Amygdala (tissue), 56 donors: ENCODE results near the gene SLC25A39.
A peak's percentile ranks its signal among the peaks of the same experiment; 100 is the strongest.
"Not testable (repeated sequence)": the region's sequence is repeated elsewhere in the genome, so short reads cannot be mapped to it uniquely, and the experiment has no call there.

Source experiments
- DNase-seq, 56 donors: peaks; one replicate each; lab custom pipeline; 2025; lab: John Stamatoyannopoulos, UW

SLC25A39 gene

DNA sequence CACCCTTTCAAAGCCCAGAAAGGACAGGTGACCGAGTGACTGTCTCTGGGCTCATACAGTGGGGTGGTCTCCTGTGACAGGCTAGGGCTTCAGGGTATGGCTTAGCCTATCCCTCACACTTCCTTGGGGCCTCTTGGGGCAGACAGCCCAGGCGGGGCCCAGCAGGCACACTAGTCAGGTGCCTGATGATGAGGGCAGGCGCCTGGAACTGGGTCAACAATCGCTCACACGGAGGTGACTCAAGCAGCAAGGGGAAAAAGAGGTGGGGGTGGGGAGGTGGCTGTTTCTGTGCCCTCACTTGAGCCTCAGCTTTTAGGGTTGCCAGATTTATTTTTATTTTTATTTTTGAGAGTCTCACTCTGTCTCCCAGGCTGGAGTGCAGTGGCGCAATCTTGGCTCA lies 14.1 kb upstream of the SLC25A39 start:
- DNase-seq = no peak

- DNase-seq = no peak
These were observed 11.3 kb upstream of the SLC25A39 start for GRCh38 chr17:44335968-44336367.

- DNase-seq = no peak
These were observed 10.9 kb upstream of the SLC25A39 start for GRCh38 chr17:44335564-44335963.

- no peak for DNase-seq
These were observed 10.1 kb upstream of the SLC25A39 start for GRCh38 chr17:44334727-44335126.

DNA sequence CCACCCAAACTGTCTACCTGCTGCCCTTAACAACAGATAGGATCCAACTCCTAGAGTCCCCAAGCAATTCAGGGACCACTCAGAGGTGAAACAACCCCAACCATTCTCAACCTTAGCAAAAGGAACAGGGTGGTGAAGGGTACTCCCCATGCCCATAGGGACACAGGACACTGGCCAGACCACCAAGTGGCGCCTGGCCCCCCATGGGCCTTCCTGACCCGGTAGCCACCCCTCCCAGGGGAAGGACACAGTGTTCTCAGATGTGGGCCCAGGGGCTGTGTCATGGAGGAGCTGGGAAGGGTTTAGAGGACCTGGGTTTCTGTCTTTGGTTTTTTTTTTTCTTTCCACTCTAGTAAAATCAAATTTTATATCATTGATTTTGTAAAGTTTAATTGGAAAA lies 9.7 kb upstream of the SLC25A39 start:
- DNase-seq = no peak

DNA sequence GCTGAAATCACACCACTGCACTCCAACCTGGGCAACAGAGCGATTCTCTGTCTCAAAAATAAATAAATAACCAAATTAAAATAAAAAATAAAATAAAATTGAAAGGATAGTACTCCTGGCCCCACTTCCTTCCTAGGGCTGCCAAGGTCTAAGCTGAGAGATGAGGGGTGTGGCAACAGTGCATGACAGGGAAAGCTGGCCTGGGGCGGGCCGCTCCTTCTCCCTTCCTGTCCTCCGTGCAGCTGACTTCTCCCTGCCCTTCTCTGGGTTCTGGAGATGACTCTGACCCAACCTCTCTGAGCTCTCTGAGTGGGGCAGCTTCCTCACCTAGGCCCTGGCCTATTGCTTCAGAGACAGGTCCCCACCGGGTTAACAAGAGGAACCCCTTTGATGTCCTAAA lies 8.7 kb upstream of the SLC25A39 start:
- no peak for DNase-seq

- peak in 37 of 56 donors; percentile 10 to 86 (median 39) for DNase-seq
These were observed 6.7 kb upstream of the SLC25A39 start for GRCh38 chr17:44331249-44331760.

GRCh38 chr17:44330263-44330662 lies 5.6 kb upstream of the SLC25A39 start:
- not testable (repeated sequence) for DNase-seq

- not testable (repeated sequence) for DNase-seq
These were observed 4.9 kb upstream of the SLC25A39 start for GRCh38 chr17:44329516-44329915.

DNA sequence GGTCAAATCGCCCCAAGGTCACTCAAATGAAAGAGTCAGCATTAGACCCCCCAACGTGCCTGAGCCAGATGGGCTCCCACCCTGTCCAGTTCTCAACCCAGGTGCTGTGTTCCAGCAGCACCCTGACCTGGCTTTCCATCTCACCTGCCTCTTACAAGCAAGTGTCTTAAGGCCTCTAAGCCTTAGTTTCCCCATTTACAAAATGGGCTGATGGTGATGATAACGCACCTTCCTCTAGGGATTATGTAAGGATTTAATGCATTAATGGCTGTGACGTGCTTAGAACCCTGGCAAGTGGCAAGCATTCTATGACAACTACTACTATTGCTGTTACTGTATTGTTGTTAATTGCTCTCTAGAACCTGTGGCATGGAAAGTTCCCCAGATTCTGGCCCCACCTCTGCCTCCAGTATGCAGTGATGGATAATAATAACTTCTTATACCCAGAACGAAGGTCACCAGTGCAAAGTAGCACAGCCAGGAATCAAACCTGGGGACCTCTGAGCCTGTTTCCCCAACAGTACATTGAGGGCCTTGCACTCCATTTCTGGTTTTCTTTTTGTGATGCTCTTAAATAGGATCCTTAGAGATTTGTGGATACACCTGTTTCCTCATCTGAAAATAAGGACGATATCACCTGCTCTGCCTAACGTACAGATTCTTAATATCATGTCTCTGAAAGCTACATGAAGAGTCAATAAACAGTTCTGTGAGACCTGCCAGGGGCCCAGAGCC lies 3.3 kb upstream of the SLC25A39 start:
- no peak for DNase-seq

DNA sequence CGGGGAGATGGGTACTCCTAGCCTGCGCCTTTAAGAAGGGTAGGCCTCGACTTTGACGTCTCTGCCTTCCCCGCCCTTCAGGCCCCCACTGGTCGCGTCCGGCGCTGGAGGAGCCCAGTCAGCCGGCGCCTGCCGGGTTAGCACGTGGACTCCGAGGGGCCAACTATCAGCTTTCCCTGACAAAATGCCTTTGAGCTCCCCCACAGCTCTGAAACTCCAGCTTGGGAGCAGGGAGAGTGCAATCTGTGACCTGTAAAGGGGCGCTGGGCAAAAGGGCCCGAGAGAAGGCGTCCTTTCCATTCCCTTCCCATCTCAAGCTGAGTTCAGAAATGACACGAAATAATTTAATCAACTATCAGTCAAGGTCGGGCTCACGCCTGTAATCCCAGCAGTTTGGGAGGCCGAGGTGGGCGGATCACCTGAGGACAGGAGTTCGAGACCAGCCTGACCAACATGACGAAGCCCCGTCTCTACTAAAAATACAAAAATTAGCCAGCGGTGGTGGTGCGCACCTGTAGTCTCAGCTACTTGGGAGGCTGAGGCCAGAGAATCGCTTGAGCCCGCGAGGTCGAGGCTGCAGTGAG lies 2.3 kb upstream of the SLC25A39 start:
- peak; percentile 37 to 99 (median 96) for DNase-seq

- DNase-seq = no peak
These were observed 492 bp downstream of the SLC25A39 start for GRCh38 chr17:44324092-44324570.

DNA sequence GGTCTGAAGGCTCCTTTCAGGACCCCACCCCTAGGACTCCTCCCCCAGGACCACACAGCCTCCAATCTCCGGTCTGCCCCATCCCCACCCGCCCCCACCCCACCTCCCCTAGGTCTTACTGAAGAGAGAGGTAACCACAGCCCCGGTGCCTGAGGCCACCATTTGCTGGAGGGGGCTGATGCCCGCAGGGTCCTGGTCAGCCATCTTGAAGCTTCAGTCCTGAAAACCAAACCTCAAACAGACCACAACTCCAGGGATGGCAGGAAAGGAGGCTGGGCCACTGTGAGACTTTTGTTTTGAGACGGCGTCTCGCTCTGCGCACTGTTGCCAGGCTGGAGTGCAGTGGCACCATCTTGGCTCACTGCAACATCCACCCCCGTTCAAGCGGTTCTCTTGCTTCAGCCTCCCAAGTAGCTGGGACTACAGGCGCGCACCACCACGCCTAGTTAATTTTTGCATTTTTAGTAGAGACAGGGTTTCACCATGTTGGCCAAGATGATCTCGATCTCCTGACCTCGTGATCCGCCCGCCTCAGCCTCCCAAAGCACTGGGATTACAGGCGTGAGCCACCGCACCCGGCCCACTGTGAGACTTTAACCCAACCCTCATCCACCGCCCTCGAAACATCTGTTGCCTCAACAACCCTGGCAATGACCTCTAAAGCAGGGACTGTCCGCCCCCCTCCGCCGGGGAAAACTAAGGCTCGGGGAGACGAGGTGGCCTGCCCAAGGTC lies 1.1 kb downstream of the SLC25A39 start:
- DNase-seq = no peak

- DNase-seq = no peak
These were observed 2.3 kb downstream of the SLC25A39 start for GRCh38 chr17:44322236-44322895.

DNA sequence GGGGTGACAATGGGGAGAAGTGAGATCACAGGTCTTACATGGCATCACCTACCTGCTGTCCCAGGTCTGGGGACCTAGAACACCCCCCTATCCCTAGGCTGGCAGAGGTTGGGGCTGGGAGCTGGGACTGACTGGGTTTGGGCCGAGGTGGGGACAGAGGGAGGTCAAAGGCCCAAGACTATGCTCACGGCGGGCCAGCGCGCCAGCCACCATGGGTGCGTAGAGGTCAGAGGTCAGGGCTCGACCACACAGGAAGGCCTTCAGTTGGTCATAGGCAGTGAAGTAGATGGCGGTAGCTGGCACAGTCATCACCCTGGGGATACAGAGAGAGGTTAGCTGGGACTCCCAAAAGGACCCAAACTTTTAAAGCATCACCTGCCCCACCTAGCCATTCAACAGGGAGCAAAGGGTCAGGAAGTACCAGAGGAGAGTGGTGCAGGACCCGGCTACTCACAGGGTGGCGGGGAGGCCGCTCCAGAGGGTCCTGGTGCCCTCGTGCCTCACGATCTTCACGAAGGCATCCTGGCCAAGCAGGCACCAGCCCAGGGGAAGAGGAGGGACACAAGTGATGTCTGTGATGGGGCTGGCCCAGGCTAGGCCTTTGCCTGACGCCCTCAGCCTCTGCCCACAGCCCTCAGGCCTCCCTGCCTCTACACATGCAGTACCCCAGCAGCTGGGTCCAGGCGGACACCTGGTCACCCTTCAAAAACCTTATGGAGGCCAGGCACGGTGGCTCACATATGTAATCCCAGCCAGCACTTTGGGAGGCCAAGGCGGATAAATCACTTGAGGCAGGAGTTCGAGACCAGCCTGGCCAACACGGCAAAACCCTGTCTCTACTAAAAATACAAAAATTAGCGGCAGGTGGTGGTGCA lies 3.1 kb downstream of the SLC25A39 start:
- DNase-seq = no peak

- no peak for DNase-seq
These were observed 4.6 kb downstream of the SLC25A39 start for GRCh38 chr17:44320066-44320465.

DNA sequence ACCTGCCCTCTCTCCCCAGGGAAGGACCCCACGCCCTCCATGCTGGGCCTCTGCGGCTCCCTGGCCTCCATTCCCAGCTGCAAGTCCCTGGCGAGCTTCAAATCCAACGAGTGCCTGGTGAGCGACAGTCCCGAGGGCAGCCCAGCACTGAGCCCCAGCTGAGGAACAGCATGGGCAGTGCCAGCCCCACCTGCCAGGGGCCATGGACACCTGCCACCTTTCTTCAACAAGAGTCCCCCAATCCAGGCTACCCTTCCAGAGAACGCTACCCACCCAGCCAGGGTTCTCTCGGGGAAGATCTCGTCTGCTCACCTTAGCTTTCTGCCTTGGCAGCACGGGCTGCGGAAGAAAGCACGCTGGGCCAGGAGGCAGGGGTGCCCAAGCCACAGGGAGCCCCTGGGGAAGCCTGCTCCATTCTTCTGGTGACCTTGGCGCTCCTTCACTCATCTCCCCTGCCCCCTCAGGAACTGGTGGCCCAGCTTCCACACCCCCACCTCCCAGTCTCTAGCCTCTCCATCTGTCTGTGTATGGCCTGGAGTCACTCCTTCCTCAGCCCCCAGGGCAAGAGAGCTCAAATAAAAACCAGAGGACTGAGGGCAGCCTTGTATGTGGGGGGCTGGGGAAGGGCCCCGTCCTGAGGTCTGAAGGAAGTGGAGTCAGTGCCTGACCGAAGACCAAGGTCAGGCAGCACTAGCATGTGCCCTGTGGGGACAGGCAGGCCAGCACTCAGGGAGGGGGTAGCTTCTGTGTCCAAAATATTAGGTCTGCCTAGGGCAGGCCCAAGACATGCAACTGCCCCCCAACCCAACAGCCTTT lies 6.3 kb downstream of the SLC25A39 start:
- no peak for DNase-seq

- DNase-seq = no peak
These were observed 7.1 kb downstream of the SLC25A39 start for GRCh38 chr17:44317545-44317944.
